Activated naive CD4-positive, alpha-beta T cell treated with anti-CD3 and anti-CD28 coated beads, Interleukin-2, amount 10 ng/mL, durations not matched to agents 7 days and 5 days (primary cell): ENCODE results near the gene DDX20.

Source experiments
- CTCF ChIA-PET: fragments of 350-600 bp; sonication (Branson Sonifier 250); formaldehyde crosslinking; loops from one replicate; lab custom pipeline; 2021; ENCODE audit warnings: antibody characterized with exemption; lab: Charles Lee
- DNase-seq: peaks from one replicate; pipeline ENCODE4 v3.0.0-alpha.2; 2020
- H3K27ac Mint-ChIP-seq: one replicate; pipeline ENCODE4 v1.8.0; 2021; ENCODE audit warnings: mild to moderate bottlenecking, moderate library complexity, mixed read lengths
- H3K27me3 Mint-ChIP-seq: one replicate; pipeline ENCODE4 v1.8.0; 2021; ENCODE audit warnings: mild to moderate bottlenecking, mixed read lengths
- H3K36me3 Mint-ChIP-seq: one replicate; pipeline ENCODE4 v1.8.0; 2021; ENCODE audit warnings: mixed read lengths
- H3K4me1 Mint-ChIP-seq: one replicate; pipeline ENCODE4 v1.8.0; 2021; ENCODE audit warnings: mixed read lengths
- H3K4me3 Mint-ChIP-seq: one replicate; pipeline ENCODE4 v1.8.0; 2021; ENCODE audit warnings: mild to moderate bottlenecking, moderate library complexity, mixed read lengths
- H3K9me3 Mint-ChIP-seq: one replicate; pipeline ENCODE4 v1.8.0; 2021; ENCODE audit warnings: mixed read lengths

Gene DDX20

GRCh38 chr1:111747947-111748346, 7.8 kb upstream of the DDX20 start:
- CTCF ChIA-PET: interaction anchor here (0.6 to 11.2 kb wide), 26 partner anchors 9 to 608 kb away, joined by 3 to 105 read pairs (median 4); partner anchors contain the start of genes CEPT1, DRAM2 and INKA2
- Mint-ChIP-seq H3K36me3 (no peaks in the 10 kb centered on the region), H3K27me3 (peaks cover 20% of the 10 kb centered on the region), H3K4me1 (peaks cover 13% of the 10 kb centered on the region), H3K9me3 (no peaks in the 10 kb centered on the region), H3K27ac (no peak overlapping the region), H3K4me3 (no peak overlapping the region)
- no peak for DNase-seq

GRCh38 chr1:111749628-111750027, 6.1 kb upstream of the DDX20 start:
- Mint-ChIP-seq H3K36me3 (no peaks in the 10 kb centered on the region), H3K4me1 (peaks cover 22% of the 10 kb centered on the region), H3K27ac (peak overlapping the region; percentile 6), H3K27me3 (peaks cover 22% of the 10 kb centered on the region), H3K9me3 (no peaks in the 10 kb centered on the region), H3K4me3 (no peak overlapping the region)
- no peak for DNase-seq
- CTCF ChIA-PET: interaction anchor here (0.9 to 11.2 kb wide), 7 partner anchors 10 to 276 kb away, joined by 3 to 105 read pairs (median 4); partner anchors contain the start of genes C1orf162 and INKA2

- H3K27me3 Mint-ChIP-seq: peaks cover 22% of the 10 kb centered on the region
- CTCF ChIA-PET: interaction anchor here (1.0 to 11.2 kb wide), 7 partner anchors 8 to 269 kb away, joined by 3 to 105 read pairs (median 9); partner anchors contain the start of gene INKA2
- no peak for DNase-seq
- no peak overlapping the region for H3K4me3 Mint-ChIP-seq
- no peak overlapping the region for H3K27ac Mint-ChIP-seq
- H3K4me1 Mint-ChIP-seq: peaks cover 31% of the 10 kb centered on the region
- H3K36me3 Mint-ChIP-seq: peaks cover 2% of the 10 kb centered on the region
- no peaks in the 10 kb centered on the region for H3K9me3 Mint-ChIP-seq
Observed at GRCh38 chr1:111750856-111751255, 4.8 kb upstream of the DDX20 start.

GRCh38 chr1:111751906-111752575, 3.7 kb upstream of the DDX20 start:
- no peak for DNase-seq
- Mint-ChIP-seq H3K27ac (no peak overlapping the region), H3K9me3 (no peaks in the 10 kb centered on the region), H3K4me3 (no peak overlapping the region), H3K36me3 (peaks cover 7% of the 10 kb centered on the region), H3K27me3 (peaks cover 22% of the 10 kb centered on the region), H3K4me1 (peaks cover 39% of the 10 kb centered on the region)
- CTCF ChIA-PET: interaction anchor here (1.0 to 11.2 kb wide), 8 partner anchors 9 to 274 kb away, joined by 3 to 105 read pairs (median 7); partner anchors contain the start of gene INKA2

GRCh38 chr1:111754984-111755330, 744 bp upstream of the DDX20 start:
- H3K27ac Mint-ChIP-seq: peak overlapping the region; percentile 96
- H3K9me3 Mint-ChIP-seq: no peaks in the 10 kb centered on the region
- CTCF ChIA-PET: interaction anchor here (0.6 to 1.6 kb wide), 7 partner anchors 22 to 305 kb away, joined by 3 to 24 read pairs (median 4); no protein-coding TSS in a partner anchor
- peaks cover 54% of the 10 kb centered on the region for H3K4me1 Mint-ChIP-seq
- H3K4me3 Mint-ChIP-seq: peak overlapping the region; percentile 88
- H3K36me3 Mint-ChIP-seq: peaks cover 16% of the 10 kb centered on the region
- peak; percentile 55 for DNase-seq
- H3K27me3 Mint-ChIP-seq: peaks cover 13% of the 10 kb centered on the region

GRCh38 chr1:111756124-111756513, 418 bp downstream of the DDX20 start:
- Mint-ChIP-seq H3K27ac (peak overlapping the region; percentile 96), H3K4me1 (peaks cover 56% of the 10 kb centered on the region), H3K36me3 (peaks cover 24% of the 10 kb centered on the region), H3K4me3 (peak overlapping the region; percentile 88), H3K27me3 (peaks cover 6% of the 10 kb centered on the region), H3K9me3 (no peaks in the 10 kb centered on the region)
- no peak for DNase-seq
- CTCF ChIA-PET: interaction anchor here (0.7 to 2.0 kb wide), 5 partner anchors 13 to 356 kb away, joined by 3 to 8 read pairs (median 6); no protein-coding TSS in a partner anchor

GRCh38 chr1:111758373-111758772, 2.7 kb downstream of the DDX20 start:
- no peaks in the 10 kb centered on the region for H3K9me3 Mint-ChIP-seq
- H3K27me3 Mint-ChIP-seq: no peaks in the 10 kb centered on the region
- no peak overlapping the region for H3K4me3 Mint-ChIP-seq
- H3K36me3 Mint-ChIP-seq: peaks cover 38% of the 10 kb centered on the region
- peaks cover 45% of the 10 kb centered on the region for H3K4me1 Mint-ChIP-seq
- no peak overlapping the region for H3K27ac Mint-ChIP-seq
- CTCF ChIA-PET: no interaction called here
- DNase-seq: no peak

GRCh38 chr1:111761717-111762116, 6.0 kb downstream of the DDX20 start:
- CTCF ChIA-PET: interaction anchor here (1.3 kb wide), 1 partner anchor 46 kb away, joined by 3 read pairs; no protein-coding TSS in a partner anchor
- no peak for DNase-seq
- peaks cover 28% of the 10 kb centered on the region for H3K4me1 Mint-ChIP-seq
- H3K9me3 Mint-ChIP-seq: no peaks in the 10 kb centered on the region
- no peaks in the 10 kb centered on the region for H3K27me3 Mint-ChIP-seq
- no peak overlapping the region for H3K27ac Mint-ChIP-seq
- H3K4me3 Mint-ChIP-seq: no peak overlapping the region
- H3K36me3 Mint-ChIP-seq: peaks cover 57% of the 10 kb centered on the region

GRCh38 chr1:111762332-111762731, 6.6 kb downstream of the DDX20 start:
- Mint-ChIP-seq H3K4me3 (no peak overlapping the region), H3K4me1 (peaks cover 21% of the 10 kb centered on the region), H3K36me3 (peaks cover 58% of the 10 kb centered on the region), H3K27ac (no peak overlapping the region), H3K9me3 (no peaks in the 10 kb centered on the region), H3K27me3 (no peaks in the 10 kb centered on the region)
- CTCF ChIA-PET: interaction anchor here (1.3 to 2.2 kb wide), 2 partner anchors 46 to 281 kb away, joined by 3 to 5 read pairs; no protein-coding TSS in a partner anchor
- DNase-seq: no peak

GRCh38 chr1:111768023-111768422, 12.3 kb downstream of the DDX20 start:
- no peak overlapping the region for H3K27ac Mint-ChIP-seq

GRCh38 chr1:111768625-111769024, 12.9 kb downstream of the DDX20 start:
- no peak overlapping the region for H3K4me3 Mint-ChIP-seq
- H3K27ac Mint-ChIP-seq: no peak overlapping the region
- no peak for DNase-seq
- H3K27me3 Mint-ChIP-seq: no peaks in the 10 kb centered on the region
- CTCF ChIA-PET: interaction anchor here (0.6 to 4.1 kb wide), 15 partner anchors 8 to 1346 kb away, joined by 3 to 31 read pairs (median 6); partner anchors contain the start of gene WDR77
- peaks cover 29% of the 10 kb centered on the region for H3K36me3 Mint-ChIP-seq
- H3K9me3 Mint-ChIP-seq: no peaks in the 10 kb centered on the region
- peaks cover 5% of the 10 kb centered on the region for H3K4me1 Mint-ChIP-seq

More at GRCh38 chr1:111768023-111768422, 12.3 kb downstream of the DDX20 start:
- no peaks in the 10 kb centered on the region for H3K27me3 Mint-ChIP-seq
- no peak overlapping the region for H3K4me3 Mint-ChIP-seq
- CTCF ChIA-PET: interaction anchor here (0.7 to 4.9 kb wide), 13 partner anchors 11 to 596 kb away, joined by 3 to 31 read pairs (median 4); no protein-coding TSS in a partner anchor
- no peak for DNase-seq
- peaks cover 33% of the 10 kb centered on the region for H3K36me3 Mint-ChIP-seq
- H3K9me3 Mint-ChIP-seq: no peaks in the 10 kb centered on the region
- H3K4me1 Mint-ChIP-seq: peaks cover 5% of the 10 kb centered on the region

- Mint-ChIP-seq H3K27ac (no peak overlapping the region), H3K4me3 (no peak overlapping the region), H3K36me3 (peaks cover 24% of the 10 kb centered on the region), H3K4me1 (peaks cover 5% of the 10 kb centered on the region), H3K27me3 (no peaks in the 10 kb centered on the region), H3K9me3 (no peaks in the 10 kb centered on the region)
- CTCF ChIA-PET: interaction anchor here (0.7 to 4.1 kb wide), 23 partner anchors 9 to 739 kb away, joined by 3 to 31 read pairs (median 4); partner anchors contain the start of gene WDR77
- peak; percentile 69 for DNase-seq
Observed at GRCh38 chr1:111769517-111770146, 13.9 kb downstream of the DDX20 start.

- no peaks in the 10 kb centered on the region for H3K9me3 Mint-ChIP-seq
- no peaks in the 10 kb centered on the region for H3K27me3 Mint-ChIP-seq
- H3K4me1 Mint-ChIP-seq: peaks cover 2% of the 10 kb centered on the region
- DNase-seq: no peak
- H3K36me3 Mint-ChIP-seq: peaks cover 15% of the 10 kb centered on the region
- CTCF ChIA-PET: interaction anchor here (1.2 kb wide), 1 partner anchor 11 kb away, joined by 4 read pairs; no protein-coding TSS in a partner anchor
- no peak overlapping the region for H3K27ac Mint-ChIP-seq
- no peak overlapping the region for H3K4me3 Mint-ChIP-seq
Observed at GRCh38 chr1:111770916-111771315, 15.2 kb downstream of the DDX20 start.

GRCh38 chr1:111775966-111776365, 20.3 kb downstream of the DDX20 start:
- no peaks in the 10 kb centered on the region for H3K9me3 Mint-ChIP-seq
- H3K36me3 Mint-ChIP-seq: no peaks in the 10 kb centered on the region
- H3K27ac Mint-ChIP-seq: no peak overlapping the region

More at GRCh38 chr1:111775966-111776365, 20.3 kb downstream of the DDX20 start:
- Mint-ChIP-seq H3K4me3 (no peak overlapping the region), H3K4me1 (no peaks in the 10 kb centered on the region), H3K27me3 (peaks cover 20% of the 10 kb centered on the region)
- CTCF ChIA-PET: no interaction called here
- DNase-seq: no peak
